ENCODE data around the gene ALDH9A1. TPM values are rescaled to one million over a fixed set of nuclear protein-coding genes. Genes with fewer than 3 reads are reported as not detected.

Gene ALDH9A1
- total and polyA plus RNA-seq, 2 of the 4 experiments (the other 2 are of a cell fraction), result 43.5 to 43.7 TPM

- H4K5ac ChIP-seq (ENCODE audit: low read depth, low read length), result no peak overlapping the region
- no peak overlapping the region for H2BK15ac ChIP-seq (ENCODE audit: low read depth, low read length)
- H4K20me1 ChIP-seq (ENCODE audit: insufficient read depth, low read length), result peaks cover 41% of the 10 kb centered on the region
- H2BK20ac ChIP-seq (ENCODE audit: low read depth, low read length), result no peak overlapping the region
- H3K4me1 ChIP-seq (ENCODE audit: control insufficient read depth, insufficient read depth, low read length), result no peaks in the 10 kb centered on the region; the same call in 1 of the 2 replicates
- H3K9me1 ChIP-seq (ENCODE audit: insufficient read depth, low read length), result peaks cover 13% of the 10 kb centered on the region
- no peak overlapping the region for H3K4me3 ChIP-seq (ENCODE audit: insufficient read depth, low read depth, low read length)
- H3K23ac ChIP-seq (ENCODE audit: low read depth, low read length), result no peak overlapping the region
- H2AFZ ChIP-seq (replicated peaks; ENCODE audit: low read length, poor library complexity), result no peak overlapping the region
- in situ Hi-C loops (cut with MboI; ENCODE audit: low sequenced_read_pairs), result no loop called here
- H2BK5ac ChIP-seq (ENCODE audit: low read depth, low read length, poor library complexity, severe bottlenecking), result no peak overlapping the region
- no peak overlapping the region for H3K56ac ChIP-seq (ENCODE audit: extremely low read depth, insufficient read depth, low read length)
- no peak overlapping the region for H2AK5ac ChIP-seq (ENCODE audit: low read depth, low read length)
- ATAC-seq (ENCODE audit: low read depth), result peak; percentile 29; the same call in 1 of the 2 replicates
- H2BK120ac ChIP-seq (ENCODE audit: low read depth, low read length), result no peak overlapping the region
- H3K4ac ChIP-seq (ENCODE audit: low read depth, low read length), result no peak overlapping the region
- TF ChIP-seq ELK1 (IDR thresholded peaks at IDR 0.05; ENCODE audit: borderline replicate concordance, low read depth, low read length), result no peak
- TF ChIP-seq SMC3 (IDR thresholded peaks at IDR 0.05; ENCODE audit: low read depth, low read length), result no peak
- no peak for TF ChIP-seq POLR2A (IDR thresholded peaks at IDR 0.05; ENCODE audit: low read depth, low read length)
- TF ChIP-seq MAZ (IDR thresholded peaks at IDR 0.05; ENCODE audit: borderline replicate concordance, low read depth, low read length), result no peak
- no peak overlapping the region for H3K14ac ChIP-seq (replicated peaks; ENCODE audit: low read depth, low read length)
- intact Hi-C loops (cut with micrococcal nuclease), result no loop called here
- no TSS peak for BruUV-seq (replicated peaks)
- DNase-seq, result peak; percentile 29
- H3K27ac ChIP-seq (ENCODE audit: insufficient read depth, low read length), result no peak overlapping the region
- no peak overlapping the region for H3K9ac ChIP-seq (ENCODE audit: low read depth, low read length)
- POLR2A ChIA-PET (ENCODE audit: unreplicated experiment), result no interaction called here
- H3K4me2 ChIP-seq (ENCODE audit: low read depth, low read length), result no peak overlapping the region
- dilution Hi-C loops (cut with HindIII; ENCODE audit: low sequenced_read_pairs, unreplicated experiment), result no loop called here
- 95% methylated on average over 3 of the region's 4 CpGs; no CpG with 5 or more reads in 1 of the 2 experiments for WGBS, 2 experiments (ENCODE audit: extremely low coverage in 2 of 2, insufficient read length in 1 of 2)
- H3K36me3 ChIP-seq (ENCODE audit: control insufficient read depth, insufficient read depth, low read length), result peaks cover 18% of the 10 kb centered on the region
- H3K27me3 ChIP-seq (ENCODE audit: control insufficient read depth, insufficient read depth, low read length), result no peaks in the 10 kb centered on the region
- no peaks in the 10 kb centered on the region for H3K9me3 ChIP-seq (ENCODE audit: control insufficient read depth, insufficient read depth, low read length)
- H4K91ac ChIP-seq (ENCODE audit: insufficient read depth, low read depth, low read length), result no peak overlapping the region
- H4K8ac ChIP-seq (ENCODE audit: low read depth in 2 of 2, low read length in 2 of 2), result no peak overlapping the region
- CTCF ChIA-PET, result no interaction called here
- H3K79me1 ChIP-seq (ENCODE audit: low read depth in 1 of 2, low read length in 2 of 2), result peaks cover 41 to 68% of the 10 kb centered on the region in 2 experiments
- no peak overlapping the region for H3K18ac ChIP-seq (ENCODE audit: low read depth, low read length)
- H2AK9ac ChIP-seq (replicated peaks; ENCODE audit: low read depth, low read length, poor library complexity), result no peak overlapping the region
Measured at GRCh38 chr1:165647970-165648369, 50.4 kb downstream of the ALDH9A1 start.
